GM10266 (cell line): ENCODE measurements around the gene OPN5.

Experiments used
- DNase-seq: peaks from one replicate; pipeline ENCODE4 v3.0.0; 2012; ENCODE audit errors: extremely low spot score
- CTCF ChIP-seq: IDR thresholded peaks from 2 replicates; pipeline ENCODE4 v1.5.1; 2012; ENCODE audit warnings: mild to moderate bottlenecking, low read depth; ENCODE audit not compliant: control insufficient read depth, insufficient read depth; ENCODE audit errors: missing control alignments

The OPN5 gene

GRCh38 chr6:47781732-47782131 is at the start of gene OPN5:
Gene OPN5 (plus strand): TSS chr6:47782032. CDS start chr6:47782067, 35 bp downstream.
- no peak for TF ChIP-seq CTCF
- no peak for DNase-seq

- DNase-seq = peak; percentile 24
- TF ChIP-seq CTCF = peak; percentile 59
These were observed 47.8 kb upstream of the OPN5 start for GRCh38 chr6:47733879-47734558.

- no peak for TF ChIP-seq CTCF
- no peak for DNase-seq
These were observed 46.9 kb upstream of the OPN5 start for GRCh38 chr6:47734831-47735481.

GRCh38 chr6:47736083-47736700 is 45.6 kb upstream of the OPN5 start:
- no peak for TF ChIP-seq CTCF
- no peak for DNase-seq

- no peak for DNase-seq
- no peak for TF ChIP-seq CTCF
These were observed 44.4 kb upstream of the OPN5 start for GRCh38 chr6:47737406-47737805.

GRCh38 chr6:47740714-47741113 is 41.1 kb upstream of the OPN5 start:
- TF ChIP-seq CTCF = no peak
- no peak for DNase-seq

GRCh38 chr6:47741807-47742206 is 40.0 kb upstream of the OPN5 start:
- DNase-seq = no peak
- no peak for TF ChIP-seq CTCF
